ENCODE results near the gene AIFM1. TPM values are rescaled to one million over a fixed set of nuclear protein-coding genes. Genes with fewer than 3 reads are reported as not detected.

Gene AIFM1
- total and polyA plus RNA-seq, 2 donors, result 29.3 to 30.3 TPM

DNA sequence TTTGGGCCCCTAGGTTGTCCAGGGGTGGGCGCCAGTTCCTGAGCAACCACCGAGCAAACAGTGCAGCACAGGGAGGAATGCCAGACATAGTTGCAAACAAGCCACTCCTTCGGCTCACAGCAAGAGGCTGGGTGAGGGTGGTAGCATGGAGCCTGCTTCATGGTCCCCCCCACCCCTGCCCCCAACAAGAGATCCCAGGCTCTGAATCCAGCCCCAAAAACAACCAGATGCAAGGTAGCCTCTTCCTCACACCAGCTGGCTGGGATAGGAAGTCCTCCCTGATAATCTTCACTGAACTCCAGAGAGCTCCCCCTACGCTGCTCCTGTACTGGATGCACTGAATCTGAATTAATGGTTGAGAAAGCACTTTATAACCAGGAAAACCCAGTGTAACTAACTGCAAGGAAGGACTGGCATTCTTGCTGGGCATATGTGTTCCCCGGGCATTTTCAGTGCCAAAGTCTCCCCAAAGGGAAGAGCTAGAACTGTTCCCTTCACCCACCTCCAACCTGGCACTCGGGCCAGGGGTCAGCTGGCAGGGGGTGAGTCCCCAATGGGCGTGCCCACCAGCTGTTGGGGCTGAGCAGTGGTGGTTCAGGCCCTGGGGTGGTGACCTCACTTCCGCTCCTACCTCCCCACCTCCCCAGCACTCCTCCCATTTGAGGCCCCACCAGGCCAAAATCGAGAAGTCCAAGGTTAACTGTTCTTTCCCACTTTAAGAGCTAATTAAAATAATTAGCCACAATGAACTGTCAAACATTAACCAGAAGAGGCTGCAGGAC is 56.8 kb downstream of the AIFM1 start:
- Histone ChIP-seq H3K27ac (ENCODE audit: low read depth in 1 of 2, low read length in 1 of 2) (peak overlapping the region in 1 of 2 donors; percentile 19), H3K36me3 (ENCODE audit: control insufficient read depth in 2 of 2, insufficient read depth in 2 of 2, low read length in 1 of 2) (no peaks in the 10 kb centered on the region), H3K4me3 (ENCODE audit: low read length in 2 of 2) (peak overlapping the region; percentile 67), H3K4me1 (ENCODE audit: control insufficient read depth in 2 of 2, insufficient read depth in 2 of 2, low read length in 2 of 2) (peaks cover 4 to 21% of the 10 kb centered on the region in 2 donors), H3K9me3 (ENCODE audit: control insufficient read depth in 2 of 2, insufficient read depth in 1 of 2, low read length in 1 of 2) (no peaks in the 10 kb centered on the region), H3K27me3 (ENCODE audit: control insufficient read depth in 2 of 2, insufficient read depth in 1 of 2, low read length in 1 of 2) (peaks cover 0 to 13% of the 10 kb centered on the region in 2 donors)
- peak in 1 of 9 donors; percentile 52 for DNase-seq (ENCODE audit: low read depth in 6 of 9, low spot score in 9 of 9)
- 28% methylated on average over 9 of the region's 9 CpGs for WGBS

DNA sequence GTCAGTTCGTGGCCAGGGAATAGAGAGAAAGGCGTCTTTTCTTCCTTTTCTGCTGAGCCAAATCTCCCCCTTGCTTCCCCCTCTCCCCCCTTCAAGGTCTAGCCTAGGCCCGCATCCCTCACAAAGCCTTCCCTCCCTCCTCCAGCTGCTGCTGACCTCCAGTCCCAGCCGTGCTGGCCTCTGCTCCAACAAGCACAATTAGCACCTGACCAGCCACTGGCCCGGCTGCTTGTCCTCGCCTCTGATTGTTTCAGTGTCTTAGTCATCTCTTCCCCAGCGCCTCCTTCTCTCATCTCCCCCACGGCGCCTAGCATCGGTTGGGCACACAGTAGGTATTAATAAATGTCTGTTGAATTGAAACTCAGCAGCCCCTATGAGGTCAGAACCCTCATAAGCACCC is 59.6 kb downstream of the AIFM1 start:
- Histone ChIP-seq H3K27ac (ENCODE audit: low read depth in 1 of 2, low read length in 1 of 2) (no peak overlapping the region), H3K36me3 (ENCODE audit: control insufficient read depth in 2 of 2, insufficient read depth in 2 of 2, low read length in 1 of 2) (no peaks in the 10 kb centered on the region), H3K27me3 (ENCODE audit: control insufficient read depth in 2 of 2, insufficient read depth in 1 of 2, low read length in 1 of 2) (peaks cover 0 to 7% of the 10 kb centered on the region in 2 donors), H3K4me1 (ENCODE audit: control insufficient read depth in 2 of 2, insufficient read depth in 2 of 2, low read length in 2 of 2) (peaks cover 4 to 16% of the 10 kb centered on the region in 2 donors), H3K4me3 (ENCODE audit: low read length in 2 of 2) (no peak overlapping the region), H3K9me3 (ENCODE audit: control insufficient read depth in 2 of 2, insufficient read depth in 1 of 2, low read length in 1 of 2) (no peaks in the 10 kb centered on the region)
- no peak for DNase-seq (ENCODE audit: low read depth in 6 of 9, low spot score in 9 of 9)
- WGBS, result 95% methylated on average over 10 of the region's 10 CpGs

DNA sequence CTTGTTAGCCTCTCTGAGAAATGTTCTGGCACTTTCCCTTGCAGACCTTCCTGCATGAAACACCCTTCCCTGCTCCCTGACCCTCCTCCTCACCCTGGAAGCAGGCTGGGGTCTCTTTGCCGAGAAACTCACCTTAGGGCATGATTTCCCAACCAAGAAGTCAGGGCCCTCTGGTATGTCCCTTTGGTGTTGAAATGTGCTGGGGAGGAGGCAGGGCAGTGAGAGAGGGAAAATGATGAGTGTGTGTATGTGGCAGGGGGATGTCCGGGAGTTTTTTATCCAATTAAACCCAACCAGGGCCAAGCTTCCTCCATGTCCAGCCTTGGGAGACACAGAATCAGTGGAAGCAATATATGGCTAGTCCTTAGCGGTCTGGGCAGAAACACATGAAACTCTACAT is 60.4 kb downstream of the AIFM1 start:
- no peak overlapping the region for H3K4me3 ChIP-seq (ENCODE audit: low read length in 2 of 2)
- WGBS, result 99% methylated on average over 3 of the region's 3 CpGs
- peaks cover 4 to 18% of the 10 kb centered on the region in 2 donors for H3K4me1 ChIP-seq (ENCODE audit: control insufficient read depth in 2 of 2, insufficient read depth in 2 of 2, low read length in 2 of 2)
- peaks cover 0 to 7% of the 10 kb centered on the region in 2 donors for H3K27me3 ChIP-seq (ENCODE audit: control insufficient read depth in 2 of 2, insufficient read depth in 1 of 2, low read length in 1 of 2)
- no peaks in the 10 kb centered on the region for H3K9me3 ChIP-seq (ENCODE audit: control insufficient read depth in 2 of 2, insufficient read depth in 1 of 2, low read length in 1 of 2)
- no peaks in the 10 kb centered on the region for H3K36me3 ChIP-seq (ENCODE audit: control insufficient read depth in 2 of 2, insufficient read depth in 2 of 2, low read length in 1 of 2)
- H3K27ac ChIP-seq (ENCODE audit: low read depth in 1 of 2, low read length in 1 of 2), result no peak overlapping the region
- no peak for DNase-seq (ENCODE audit: low read depth in 6 of 9, low spot score in 9 of 9)

DNA sequence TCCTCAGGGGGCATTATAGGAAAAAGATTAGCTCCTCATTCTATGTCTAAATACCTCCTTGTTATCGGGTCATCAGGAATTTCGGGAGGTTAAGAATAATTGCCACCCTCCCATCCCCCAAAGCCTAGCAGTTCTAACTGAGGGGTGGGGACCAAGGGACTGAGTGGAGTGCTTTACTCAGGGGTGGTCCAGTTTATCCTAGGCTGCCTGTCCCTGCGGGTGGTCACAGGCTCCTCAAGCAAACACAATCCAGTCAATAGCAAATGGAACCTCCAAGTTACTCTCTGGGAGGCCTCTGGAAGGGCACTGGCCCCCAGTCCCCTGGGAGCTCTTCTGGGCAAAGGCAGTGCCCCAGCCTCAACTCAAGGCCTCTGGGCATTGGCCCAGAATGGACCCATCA is 62.0 kb downstream of the AIFM1 start:
- Histone ChIP-seq H3K4me1 (ENCODE audit: control insufficient read depth in 2 of 2, insufficient read depth in 2 of 2, low read length in 2 of 2) (peaks cover 5 to 18% of the 10 kb centered on the region in 2 donors), H3K36me3 (ENCODE audit: control insufficient read depth in 2 of 2, insufficient read depth in 2 of 2, low read length in 1 of 2) (no peaks in the 10 kb centered on the region), H3K27me3 (ENCODE audit: control insufficient read depth in 2 of 2, insufficient read depth in 1 of 2, low read length in 1 of 2) (no peaks in the 10 kb centered on the region), H3K27ac (ENCODE audit: low read depth in 1 of 2, low read length in 1 of 2) (no peak overlapping the region), H3K4me3 (ENCODE audit: low read length in 2 of 2) (no peak overlapping the region), H3K9me3 (ENCODE audit: control insufficient read depth in 2 of 2, insufficient read depth in 1 of 2, low read length in 1 of 2) (no peaks in the 10 kb centered on the region)
- WGBS, result 99% methylated on average over 3 of the region's 3 CpGs
- DNase-seq (ENCODE audit: low read depth in 6 of 9, low spot score in 9 of 9), result no peak

DNA sequence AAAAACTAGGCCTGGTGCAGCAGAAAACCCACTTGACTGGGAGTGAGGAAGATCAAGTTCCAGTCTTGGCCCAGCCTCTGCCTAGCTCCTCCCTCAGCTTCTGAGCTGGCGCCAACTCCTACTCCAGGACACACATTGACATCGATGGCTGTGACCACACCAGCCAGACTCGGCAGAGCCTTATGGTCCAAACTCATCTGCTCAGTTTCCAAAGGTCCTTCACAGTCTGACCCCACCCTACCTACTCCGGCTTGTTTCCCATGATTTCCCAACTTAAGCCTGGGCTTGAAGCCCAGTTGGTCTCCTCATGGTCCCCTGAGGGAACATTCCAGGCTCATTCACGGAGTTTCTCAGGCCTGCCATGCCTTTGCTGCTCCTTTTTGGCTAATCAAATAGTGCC is 65.5 kb downstream of the AIFM1 start:
- no peaks in the 10 kb centered on the region for H3K27me3 ChIP-seq (ENCODE audit: control insufficient read depth in 2 of 2, insufficient read depth in 1 of 2, low read length in 1 of 2)
- 85% methylated on average over 5 of the region's 5 CpGs for WGBS
- H3K4me3 ChIP-seq (ENCODE audit: low read length in 2 of 2), result no peak overlapping the region
- no peaks in the 10 kb centered on the region for H3K9me3 ChIP-seq (ENCODE audit: control insufficient read depth in 2 of 2, insufficient read depth in 1 of 2, low read length in 1 of 2)
- no peak overlapping the region for H3K27ac ChIP-seq (ENCODE audit: low read depth in 1 of 2, low read length in 1 of 2)
- DNase-seq (ENCODE audit: low read depth in 6 of 9, low spot score in 9 of 9), result no peak
- H3K4me1 ChIP-seq (ENCODE audit: control insufficient read depth in 2 of 2, insufficient read depth in 2 of 2, low read length in 2 of 2), result peaks cover 15 to 37% of the 10 kb centered on the region in 2 donors
- H3K36me3 ChIP-seq (ENCODE audit: control insufficient read depth in 2 of 2, insufficient read depth in 2 of 2, low read length in 1 of 2), result no peaks in the 10 kb centered on the region

DNA sequence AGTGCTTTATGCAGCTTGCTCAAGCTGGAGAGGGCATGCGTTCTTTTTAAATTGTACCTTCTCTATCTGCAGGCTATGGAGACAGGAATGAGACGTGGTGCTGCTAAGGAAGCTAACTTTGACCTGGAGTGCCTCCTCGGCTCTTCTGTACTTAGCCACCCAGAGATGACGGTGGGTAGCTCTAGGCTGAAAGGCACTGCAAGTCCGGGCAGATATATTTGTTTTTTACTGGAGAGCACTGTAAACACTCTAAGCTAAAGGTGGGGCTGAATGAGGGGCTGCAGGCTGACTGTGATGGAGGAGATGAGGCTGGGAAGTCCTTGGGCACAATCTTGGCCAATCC is 67.5 kb downstream of the AIFM1 start:
- H3K4me3 ChIP-seq (ENCODE audit: low read length in 2 of 2), result no peak overlapping the region
- DNase-seq (ENCODE audit: low read depth in 6 of 9, low spot score in 9 of 9), result no peak
- no peaks in the 10 kb centered on the region for H3K36me3 ChIP-seq (ENCODE audit: control insufficient read depth in 2 of 2, insufficient read depth in 2 of 2, low read length in 1 of 2)
- H3K4me1 ChIP-seq (ENCODE audit: control insufficient read depth in 2 of 2, insufficient read depth in 2 of 2, low read length in 2 of 2), result peaks cover 19 to 52% of the 10 kb centered on the region in 2 donors
- H3K9me3 ChIP-seq (ENCODE audit: control insufficient read depth in 2 of 2, insufficient read depth in 1 of 2, low read length in 1 of 2), result no peaks in the 10 kb centered on the region
- 57% methylated on average over 5 of the region's 5 CpGs for WGBS
- no peaks in the 10 kb centered on the region for H3K27me3 ChIP-seq (ENCODE audit: control insufficient read depth in 2 of 2, insufficient read depth in 1 of 2, low read length in 1 of 2)
- peak overlapping the region; percentile 31 to 73 for H3K27ac ChIP-seq (ENCODE audit: low read depth in 1 of 2, low read length in 1 of 2)

DNA sequence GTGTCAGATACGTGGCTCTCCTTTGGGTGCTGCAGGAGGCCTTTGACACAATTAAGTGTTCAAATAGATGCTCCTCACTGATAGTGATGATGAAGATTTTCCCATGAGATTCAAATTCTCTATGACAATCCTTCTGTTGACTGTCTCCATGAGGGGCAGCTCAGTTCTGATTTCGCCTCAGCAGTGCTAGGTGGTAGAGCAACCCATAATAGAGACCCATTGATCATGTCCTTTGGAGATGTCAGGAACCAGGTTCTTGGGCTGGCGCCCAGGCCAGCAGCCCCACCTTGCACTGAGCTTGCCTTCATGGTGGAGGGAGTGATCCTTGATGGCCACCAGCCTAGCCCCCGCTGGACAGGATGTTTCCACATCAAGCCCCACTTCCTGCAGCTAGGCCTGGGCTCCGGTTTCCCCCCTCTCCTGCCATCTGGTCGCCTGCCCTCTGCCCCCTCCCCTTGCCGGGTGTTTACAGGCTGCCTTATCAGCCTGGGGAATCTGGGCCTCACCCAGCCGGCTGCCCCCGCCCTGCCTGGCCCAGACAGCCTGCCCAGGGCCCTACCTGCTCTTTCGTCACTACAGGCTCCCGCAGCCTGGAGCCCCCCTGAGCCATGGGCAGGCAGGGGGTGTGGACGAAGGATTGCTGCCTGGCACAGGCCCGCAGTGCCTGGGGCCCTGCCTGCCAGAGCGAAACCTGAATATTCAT is 68.0 kb downstream of the AIFM1 start:
- Histone ChIP-seq H3K4me1 (ENCODE audit: control insufficient read depth in 2 of 2, insufficient read depth in 2 of 2, low read length in 2 of 2) (peaks cover 22 to 56% of the 10 kb centered on the region in 2 donors), H3K27me3 (ENCODE audit: control insufficient read depth in 2 of 2, insufficient read depth in 1 of 2, low read length in 1 of 2) (no peaks in the 10 kb centered on the region), H3K9me3 (ENCODE audit: control insufficient read depth in 2 of 2, insufficient read depth in 1 of 2, low read length in 1 of 2) (no peaks in the 10 kb centered on the region), H3K4me3 (ENCODE audit: low read length in 2 of 2) (no peak overlapping the region), H3K27ac (ENCODE audit: low read depth in 1 of 2, low read length in 1 of 2) (peak overlapping the region in 1 of 2 donors; percentile 73), H3K36me3 (ENCODE audit: control insufficient read depth in 2 of 2, insufficient read depth in 2 of 2, low read length in 1 of 2) (no peaks in the 10 kb centered on the region)
- 33% methylated on average over 14 of the region's 14 CpGs for WGBS
- DNase-seq (ENCODE audit: low read depth in 6 of 9, low spot score in 9 of 9), result peak in 1 of 9 donors; percentile 64

DNA sequence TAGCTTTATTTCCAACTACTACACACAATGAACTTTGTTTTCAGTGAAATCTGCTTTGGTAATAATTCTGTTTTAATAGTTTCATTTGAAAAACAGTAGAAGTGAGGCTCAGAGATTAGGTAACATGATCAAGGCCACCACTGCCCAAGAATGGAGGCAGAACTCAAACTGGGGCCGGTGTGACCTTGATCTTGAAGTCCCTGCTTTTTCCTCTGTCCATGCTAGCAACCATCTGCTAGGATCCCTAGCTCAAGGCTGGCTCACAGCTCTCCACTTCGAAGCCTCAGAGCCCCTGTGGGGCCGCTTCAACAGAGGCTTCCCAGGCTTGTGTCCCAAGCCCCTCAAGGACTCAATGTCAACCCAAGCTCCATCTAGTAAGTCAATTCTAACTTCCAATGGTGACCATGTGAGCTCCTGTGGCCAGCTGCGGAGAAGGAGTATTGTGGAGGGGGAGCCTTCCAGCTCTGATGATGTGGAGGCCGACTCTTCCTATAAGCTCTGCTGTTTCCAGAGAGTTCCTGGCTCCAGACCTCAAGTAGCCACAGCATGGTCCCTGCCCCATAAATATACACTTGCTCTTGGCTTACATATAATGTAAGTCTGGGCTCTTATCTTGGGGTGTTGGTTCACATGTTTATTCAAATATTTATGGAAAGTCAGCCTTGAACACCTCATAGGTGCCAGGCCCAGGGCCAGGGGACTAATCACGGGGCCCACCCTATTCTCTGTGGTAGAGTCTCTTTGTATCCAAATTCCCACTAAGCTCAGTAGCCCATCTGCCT is 70.2 kb downstream of the AIFM1 start:
- no peak overlapping the region for H3K4me3 ChIP-seq (ENCODE audit: low read length in 2 of 2)
- WGBS, result 97% methylated on average over 6 of the region's 6 CpGs
- peaks cover 24 to 77% of the 10 kb centered on the region in 2 donors for H3K4me1 ChIP-seq (ENCODE audit: control insufficient read depth in 2 of 2, insufficient read depth in 2 of 2, low read length in 2 of 2)
- H3K27ac ChIP-seq (ENCODE audit: low read depth in 1 of 2, low read length in 1 of 2), result peak overlapping the region in 1 of 2 donors; percentile 60
- no peak for DNase-seq (ENCODE audit: low read depth in 6 of 9, low spot score in 9 of 9)
- H3K27me3 ChIP-seq (ENCODE audit: control insufficient read depth in 2 of 2, insufficient read depth in 1 of 2, low read length in 1 of 2), result no peaks in the 10 kb centered on the region
- no peaks in the 10 kb centered on the region for H3K9me3 ChIP-seq (ENCODE audit: control insufficient read depth in 2 of 2, insufficient read depth in 1 of 2, low read length in 1 of 2)
- no peaks in the 10 kb centered on the region for H3K36me3 ChIP-seq (ENCODE audit: control insufficient read depth in 2 of 2, insufficient read depth in 2 of 2, low read length in 1 of 2)

DNA sequence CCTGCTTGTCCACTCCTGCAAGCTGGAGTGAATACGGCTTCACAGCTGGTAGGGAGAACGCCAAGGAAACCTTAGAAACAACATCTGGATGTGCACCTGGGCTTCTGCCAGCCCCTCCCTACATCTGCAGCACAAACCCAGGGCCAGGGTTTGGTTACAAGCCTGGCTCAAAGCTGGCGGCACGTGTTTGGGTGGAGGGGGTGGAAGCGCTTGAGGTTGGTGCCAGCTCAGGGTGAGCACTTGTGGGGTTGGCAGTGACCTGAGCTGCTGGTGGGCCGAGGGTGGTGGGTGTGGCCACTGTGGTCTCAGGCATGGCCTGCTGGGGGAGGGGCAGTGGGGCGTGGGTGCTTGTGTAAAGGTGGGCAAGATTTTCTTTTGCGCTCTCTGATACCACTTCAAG is 70.9 kb downstream of the AIFM1 start:
- Histone ChIP-seq H3K4me1 (ENCODE audit: control insufficient read depth in 2 of 2, insufficient read depth in 2 of 2, low read length in 2 of 2) (peaks cover 24 to 77% of the 10 kb centered on the region in 2 donors), H3K27me3 (ENCODE audit: control insufficient read depth in 2 of 2, insufficient read depth in 1 of 2, low read length in 1 of 2) (no peaks in the 10 kb centered on the region), H3K36me3 (ENCODE audit: control insufficient read depth in 2 of 2, insufficient read depth in 2 of 2, low read length in 1 of 2) (no peaks in the 10 kb centered on the region), H3K27ac (ENCODE audit: low read depth in 1 of 2, low read length in 1 of 2) (peak overlapping the region in 1 of 2 donors; percentile 60), H3K9me3 (ENCODE audit: control insufficient read depth in 2 of 2, insufficient read depth in 1 of 2, low read length in 1 of 2) (no peaks in the 10 kb centered on the region), H3K4me3 (ENCODE audit: low read length in 2 of 2) (no peak overlapping the region)
- DNase-seq (ENCODE audit: low read depth in 6 of 9, low spot score in 9 of 9), result peak in 1 of 9 donors; percentile 75
- WGBS, result 11% methylated on average over 8 of the region's 8 CpGs

Measured in thymus (tissue), 11 donors.